HG03039 (cell line): ENCODE measurements around the gene ARHGAP42.

Source experiments
- ATAC-seq: cut with Tn5 transposase; IDR thresholded peaks from one replicate; pipeline ENCODE4 v1.9.1; 2021; ENCODE audit warnings: mild to moderate bottlenecking, moderate library complexity; ENCODE audit not compliant: unreplicated experiment

ARHGAP42 gene

DNA sequence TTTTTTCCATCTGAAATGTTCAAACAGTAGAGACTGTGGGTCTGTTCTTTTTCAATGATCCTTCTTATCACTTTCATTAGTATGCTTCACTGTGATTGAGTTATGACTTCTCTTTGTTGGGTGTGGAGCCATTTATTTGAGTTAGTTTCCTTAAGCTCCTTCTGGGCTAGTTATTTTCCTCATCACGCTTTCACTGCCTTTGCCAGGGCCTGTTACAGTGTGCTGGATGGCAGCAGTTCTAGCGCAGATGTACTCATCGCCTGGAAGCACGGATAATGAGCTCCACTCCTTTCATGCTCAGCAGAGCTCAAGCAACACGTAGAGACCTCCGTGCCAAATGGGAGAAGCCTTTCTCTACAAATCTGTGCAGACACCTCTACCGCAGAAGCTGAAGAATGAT, 7.0 kb upstream of the ARHGAP42 start:
- ATAC-seq = no peak

DNA sequence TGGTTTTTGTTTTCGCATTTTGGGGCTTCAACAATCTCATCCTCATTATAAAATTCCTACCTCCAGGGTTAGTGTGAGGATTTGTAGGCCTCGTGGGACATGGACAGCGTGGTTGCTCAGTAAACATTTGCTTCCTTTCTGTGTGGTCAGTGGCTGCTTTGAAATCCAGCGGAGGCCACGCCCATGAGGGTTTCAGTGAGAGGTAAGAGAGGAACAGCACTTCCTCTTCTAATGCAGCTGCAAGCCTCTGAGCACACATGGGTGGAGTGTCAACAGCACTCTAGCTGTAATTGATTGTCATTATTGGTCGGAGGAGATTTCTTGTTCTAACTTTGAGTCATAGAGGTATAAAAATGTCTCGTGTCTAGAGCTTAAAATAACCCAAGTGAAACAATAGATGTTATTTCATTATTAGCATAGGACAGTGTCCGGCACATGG, 6.0 kb upstream of the ARHGAP42 start:
- ATAC-seq = peak; percentile 99

DNA sequence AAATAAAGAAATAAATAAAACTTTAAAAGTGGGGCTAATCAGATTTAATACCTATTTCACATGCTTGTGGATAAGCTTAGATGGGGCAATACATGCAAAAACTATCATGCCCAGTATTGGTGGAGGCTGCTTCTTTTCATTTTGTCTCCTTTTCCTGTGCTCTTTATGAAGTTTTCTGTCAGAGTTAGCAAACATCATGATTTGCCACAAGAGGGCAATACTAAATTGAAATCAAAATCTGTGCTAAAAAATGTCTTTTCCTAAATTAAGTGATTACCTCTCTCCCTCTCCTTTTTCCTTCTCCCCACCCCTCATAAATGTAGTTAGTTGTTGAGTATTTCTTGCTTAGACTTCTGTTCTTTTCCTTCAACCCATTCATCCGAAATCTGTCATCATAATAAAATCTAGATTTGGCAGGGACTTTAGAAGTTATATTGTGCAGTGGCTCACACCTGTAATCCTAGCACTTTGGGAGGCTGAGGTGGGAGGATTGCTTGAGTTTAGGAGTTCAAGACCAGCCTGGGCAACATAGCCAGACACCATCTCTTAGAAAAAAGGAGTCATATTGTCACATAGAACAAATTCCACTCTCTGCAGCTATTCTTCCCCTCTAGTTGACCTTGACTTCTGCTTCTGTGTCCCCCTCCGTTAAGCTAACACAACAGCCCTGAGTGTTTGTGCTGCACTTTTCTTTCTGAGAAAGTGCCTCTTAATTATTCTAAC, 4.7 kb upstream of the ARHGAP42 start:
- ATAC-seq = no peak

DNA sequence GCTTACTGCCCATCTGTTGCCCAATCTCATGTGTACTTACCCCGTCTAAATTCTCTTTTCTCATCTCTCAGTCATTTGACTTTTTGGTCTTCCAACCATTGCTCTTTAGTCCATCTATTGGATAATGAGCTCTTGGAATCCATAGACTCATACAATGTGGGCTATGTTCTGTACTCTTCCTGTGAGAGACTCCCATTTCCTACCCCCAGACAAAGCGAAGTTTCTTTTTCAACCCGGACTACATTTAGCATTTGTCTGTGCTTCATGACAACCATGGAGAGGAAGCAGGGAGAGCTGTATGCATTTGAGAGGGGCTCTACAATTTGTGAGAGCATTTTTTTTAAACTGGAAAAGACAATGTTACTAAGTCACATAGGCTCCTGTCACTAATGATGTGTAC, 4.0 kb upstream of the ARHGAP42 start:
- no peak for ATAC-seq

DNA sequence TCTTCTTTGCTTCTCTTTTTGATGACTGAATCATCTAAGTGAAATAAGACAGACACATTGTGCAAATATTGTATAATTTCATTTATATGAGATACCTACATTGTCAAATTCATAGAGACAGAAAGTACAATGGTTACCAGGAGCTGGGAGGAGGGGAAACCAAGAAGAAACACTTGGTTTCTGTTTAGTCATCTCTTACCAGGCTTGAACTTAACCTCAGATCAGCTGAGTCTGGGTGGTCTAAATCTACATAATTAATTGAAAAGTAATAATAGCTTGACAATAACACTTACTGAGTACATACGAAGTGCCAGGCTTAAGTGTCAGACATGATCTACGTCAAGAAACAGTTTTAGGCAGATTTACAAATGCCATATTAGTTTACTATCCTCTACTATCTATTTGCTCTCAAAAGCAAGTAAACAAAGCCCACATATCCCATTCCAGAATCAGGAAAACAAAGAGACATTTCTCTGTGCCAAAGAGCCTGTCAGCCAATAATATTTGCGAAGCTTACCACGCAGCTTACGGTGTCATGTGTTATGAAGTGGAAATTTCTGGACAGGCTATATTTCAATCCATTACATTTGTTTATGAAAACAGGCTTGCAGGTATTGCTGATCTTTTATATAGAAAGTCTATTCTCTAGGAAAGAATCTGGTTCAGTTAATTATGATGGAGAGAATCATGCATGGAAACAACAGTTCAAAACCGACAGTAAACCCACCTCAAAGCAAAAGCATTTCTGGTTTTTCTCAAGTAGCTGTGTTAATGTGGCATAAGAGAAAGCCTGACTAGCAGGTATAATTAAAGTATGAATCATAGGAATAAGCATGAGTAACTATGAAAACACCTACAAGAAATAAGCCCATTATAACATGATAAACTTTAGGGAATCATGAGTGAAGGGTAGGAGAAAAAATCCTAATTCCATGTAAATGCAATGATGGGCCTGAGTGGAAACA, 2.7 kb upstream of the ARHGAP42 start:
- peak; percentile 32 for ATAC-seq

DNA sequence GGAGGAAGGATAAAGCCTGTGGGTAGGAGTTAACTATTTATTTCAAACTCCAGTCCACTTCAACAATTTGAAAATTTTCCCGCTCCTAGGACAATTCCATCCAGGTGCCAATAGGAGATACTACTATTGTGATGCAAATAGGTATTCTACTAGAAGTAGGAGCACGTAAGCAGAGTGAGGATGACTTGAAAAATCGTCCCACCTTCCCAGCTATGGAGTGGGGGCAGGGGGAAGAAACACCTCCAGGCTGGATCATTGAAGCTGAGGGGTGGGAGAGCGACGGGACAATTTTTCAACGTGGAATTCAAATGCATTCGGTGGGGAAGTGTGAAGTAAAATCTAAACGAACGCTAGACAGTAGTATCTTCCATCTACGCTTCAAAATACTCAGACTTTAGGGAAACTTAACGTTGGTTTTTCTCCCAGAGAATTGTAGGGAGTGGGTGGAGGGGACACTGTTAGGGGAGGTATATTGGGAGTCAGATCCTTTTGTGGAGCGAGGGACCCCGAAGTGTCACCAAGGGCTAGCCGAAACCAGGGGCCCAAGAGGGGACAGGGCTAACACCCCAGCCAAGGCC, 523 bp upstream of the ARHGAP42 start:
- ATAC-seq = no peak

DNA sequence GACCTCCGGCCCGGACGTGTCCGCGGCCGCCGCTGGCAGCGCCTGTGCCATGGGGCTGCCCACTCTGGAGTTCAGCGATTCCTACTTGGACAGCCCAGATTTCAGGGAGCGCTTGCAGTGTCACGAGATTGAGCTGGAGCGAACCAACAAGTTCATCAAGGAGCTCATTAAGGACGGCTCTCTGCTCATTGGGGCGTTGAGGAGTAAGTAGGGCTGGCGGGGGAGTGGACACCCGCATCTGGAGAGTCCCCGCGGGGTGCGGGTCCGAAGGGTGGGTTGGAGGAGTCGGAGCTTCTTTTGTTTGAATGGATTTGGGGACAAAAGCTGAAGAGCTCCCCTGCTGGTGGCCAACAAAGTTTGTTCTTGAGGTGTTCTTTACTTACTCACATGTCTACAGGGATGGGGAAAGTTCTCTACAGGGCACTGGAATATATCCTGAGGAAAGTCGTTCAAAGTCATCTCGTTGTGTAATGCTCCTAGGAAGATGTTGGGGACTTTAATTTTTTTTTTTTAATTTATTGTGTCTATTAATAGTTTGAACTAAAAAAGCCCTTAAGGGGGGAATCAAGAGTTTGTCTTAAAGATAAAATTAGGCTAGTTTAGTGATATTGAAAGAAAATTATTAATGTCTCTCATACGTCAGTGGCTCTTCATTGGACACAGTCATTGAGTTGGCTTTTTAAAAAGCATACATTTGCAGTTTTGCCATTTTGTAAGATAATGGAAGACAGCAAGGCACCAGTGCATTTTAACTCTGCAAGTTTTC, 725 bp downstream of the ARHGAP42 start:
- ATAC-seq = peak; percentile 55

DNA sequence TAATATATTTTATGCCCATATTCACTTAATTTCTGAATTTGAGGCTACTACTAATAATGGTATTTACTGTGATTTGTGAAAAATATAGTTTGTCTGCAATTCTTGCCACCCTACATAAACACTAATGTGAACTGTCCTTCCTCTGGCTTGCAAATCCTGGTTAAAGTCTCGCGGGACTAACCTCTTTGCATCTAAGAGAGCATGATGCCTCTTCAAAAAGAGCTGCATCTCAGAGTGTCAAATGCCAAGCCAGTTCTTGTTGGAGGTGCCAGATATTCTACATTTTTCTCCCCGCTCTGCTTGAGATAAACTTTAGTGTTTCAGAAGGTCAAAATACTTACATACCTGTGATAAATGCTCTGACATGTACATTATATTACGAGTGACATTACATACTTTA, 2.1 kb downstream of the ARHGAP42 start:
- ATAC-seq = no peak

DNA sequence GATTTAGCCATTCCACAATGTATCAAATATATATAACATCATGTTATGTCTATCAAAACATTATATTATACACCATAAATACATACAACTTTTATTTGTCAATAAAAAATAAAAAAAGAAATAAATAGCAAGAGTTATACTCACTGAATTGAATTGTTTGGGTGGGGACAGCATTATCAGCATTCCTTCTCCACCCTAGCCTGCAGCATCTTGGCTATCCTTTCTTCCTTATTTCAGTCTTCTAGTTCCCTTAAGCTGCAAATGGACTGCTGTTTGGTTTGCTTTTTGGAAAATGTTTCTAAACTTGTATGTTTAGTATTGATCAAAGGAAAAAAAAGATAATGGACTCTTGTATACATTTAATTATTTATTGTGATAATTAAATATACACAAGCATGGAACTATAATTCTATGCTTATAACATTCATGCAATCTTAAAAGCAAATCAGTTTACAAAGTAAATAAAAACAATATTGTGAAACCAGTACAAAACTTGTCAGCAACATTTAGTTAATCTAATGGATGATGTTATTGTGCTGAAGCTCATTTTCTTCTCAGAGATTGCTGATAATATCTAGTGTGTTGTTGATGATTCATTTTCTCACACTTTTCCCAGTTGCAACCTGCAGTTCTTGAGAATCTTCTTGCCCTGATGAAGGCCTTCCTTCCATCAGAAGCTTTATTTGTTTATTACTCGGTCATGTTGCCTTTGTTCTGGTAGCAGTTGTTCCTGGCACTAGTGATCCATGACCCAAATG, 5.0 kb downstream of the ARHGAP42 start:
- no peak for ATAC-seq

DNA sequence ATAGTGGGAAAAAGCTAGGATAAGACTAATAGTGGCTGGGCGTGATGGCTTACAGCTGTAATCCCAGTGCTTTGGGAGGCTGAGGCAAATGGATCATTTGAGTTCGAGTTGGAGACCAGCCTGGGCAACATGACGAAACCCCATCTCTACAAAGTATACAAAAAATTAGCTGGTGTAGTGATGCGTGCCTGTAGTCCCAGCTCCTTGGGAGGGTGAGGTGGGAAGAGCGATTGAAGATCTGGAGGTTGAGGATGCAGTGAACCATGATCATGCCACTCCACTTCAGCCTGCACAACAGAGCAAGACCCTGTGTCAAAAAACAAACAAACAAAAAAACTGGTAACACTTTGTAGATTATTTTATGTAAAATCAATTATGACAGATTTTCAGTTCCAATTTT, 8.8 kb downstream of the ARHGAP42 start:
- no peak for ATAC-seq

DNA sequence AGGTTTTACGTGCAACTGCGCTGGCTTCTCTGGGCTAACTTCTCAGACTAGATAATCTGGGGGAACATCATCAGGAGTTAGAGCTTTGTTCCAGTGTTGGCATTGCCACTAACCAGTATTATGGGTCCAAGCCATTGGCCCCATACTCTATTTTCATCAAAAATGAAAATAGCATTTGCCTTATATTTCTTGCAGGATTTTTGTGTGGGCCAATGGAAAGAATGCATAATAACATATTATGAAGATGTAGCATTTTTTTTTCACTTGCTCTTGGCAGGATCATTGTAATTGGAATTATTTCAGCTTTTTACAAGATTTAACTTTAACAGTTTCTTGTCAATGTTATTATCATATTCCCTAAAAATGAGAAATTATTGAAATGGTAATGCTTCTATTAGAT, 16.1 kb downstream of the ARHGAP42 start:
- ATAC-seq = no peak

DNA sequence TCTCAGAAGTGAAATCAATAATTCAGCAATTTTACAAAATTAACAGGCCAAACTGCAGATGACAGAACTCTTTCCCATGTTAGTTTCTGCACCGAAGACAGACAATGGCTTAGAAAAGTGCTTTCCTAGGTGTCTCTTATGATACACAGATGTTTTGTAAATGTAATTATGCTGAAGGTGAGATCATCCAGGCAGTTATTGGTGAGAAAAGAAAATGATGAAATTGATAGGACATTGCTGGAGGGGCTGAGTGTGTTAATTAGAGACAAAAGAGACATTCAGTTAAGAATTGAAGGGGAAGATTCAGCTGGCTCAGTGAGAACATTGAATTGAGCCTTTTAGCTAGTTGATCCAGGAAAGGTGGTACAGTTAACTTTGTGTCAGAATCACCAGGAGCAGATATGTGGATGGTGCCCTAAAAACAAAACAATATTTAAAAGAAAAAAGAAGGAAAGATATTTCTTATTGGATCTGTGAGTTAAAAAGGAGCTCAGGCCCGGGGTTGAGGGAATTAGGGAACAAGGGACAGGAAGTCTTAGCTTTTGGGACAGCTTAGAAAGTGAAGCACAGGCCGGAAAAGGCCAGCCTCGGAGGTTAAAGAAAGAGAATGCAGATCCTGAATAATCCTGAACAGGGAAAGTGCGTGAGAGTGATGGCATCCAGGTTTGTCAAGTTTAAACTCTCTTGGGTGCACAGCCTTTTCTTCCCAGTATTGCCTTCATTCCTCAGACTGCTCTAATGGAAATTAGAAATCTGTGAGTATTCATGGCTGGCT, 16.9 kb downstream of the ARHGAP42 start:
- no peak for ATAC-seq

DNA sequence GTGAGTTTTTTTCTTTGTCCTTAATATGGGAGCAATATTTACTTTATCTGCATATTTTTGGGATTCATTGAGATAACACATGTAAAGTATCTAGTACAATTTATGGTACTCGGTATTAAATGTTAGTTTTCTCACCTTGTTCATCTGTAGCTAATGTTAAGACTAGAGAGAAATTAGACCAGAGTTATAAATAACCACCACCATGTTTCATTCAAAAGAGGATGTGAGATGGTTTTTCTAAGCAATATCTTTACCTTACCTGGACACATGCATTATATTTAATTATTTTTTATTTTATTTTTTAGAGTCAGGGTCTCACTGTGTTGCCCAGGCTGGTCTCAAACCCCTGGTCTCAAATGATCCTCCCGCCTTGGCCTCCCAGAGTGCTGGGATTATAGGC, 18.4 kb downstream of the ARHGAP42 start:
- no peak for ATAC-seq

DNA sequence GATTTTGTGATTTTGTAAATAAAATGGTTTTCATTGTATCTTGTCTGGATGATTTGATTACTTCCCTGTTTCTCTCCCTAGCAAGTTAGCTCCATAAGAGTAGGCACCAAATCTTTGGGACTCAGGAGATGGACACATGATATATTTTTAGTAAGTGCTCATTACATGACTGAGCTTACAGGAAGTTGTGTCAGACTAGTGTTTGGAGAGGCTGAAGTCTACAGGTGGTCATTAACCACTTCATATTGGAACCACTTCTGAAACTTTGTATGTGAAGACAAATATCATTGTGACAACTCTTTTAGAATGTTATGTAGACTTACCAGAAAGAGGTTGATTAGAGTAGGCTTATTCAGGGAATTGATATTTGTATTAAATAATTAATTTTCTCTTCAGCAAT, 19.1 kb downstream of the ARHGAP42 start:
- peak; percentile 52 for ATAC-seq

DNA sequence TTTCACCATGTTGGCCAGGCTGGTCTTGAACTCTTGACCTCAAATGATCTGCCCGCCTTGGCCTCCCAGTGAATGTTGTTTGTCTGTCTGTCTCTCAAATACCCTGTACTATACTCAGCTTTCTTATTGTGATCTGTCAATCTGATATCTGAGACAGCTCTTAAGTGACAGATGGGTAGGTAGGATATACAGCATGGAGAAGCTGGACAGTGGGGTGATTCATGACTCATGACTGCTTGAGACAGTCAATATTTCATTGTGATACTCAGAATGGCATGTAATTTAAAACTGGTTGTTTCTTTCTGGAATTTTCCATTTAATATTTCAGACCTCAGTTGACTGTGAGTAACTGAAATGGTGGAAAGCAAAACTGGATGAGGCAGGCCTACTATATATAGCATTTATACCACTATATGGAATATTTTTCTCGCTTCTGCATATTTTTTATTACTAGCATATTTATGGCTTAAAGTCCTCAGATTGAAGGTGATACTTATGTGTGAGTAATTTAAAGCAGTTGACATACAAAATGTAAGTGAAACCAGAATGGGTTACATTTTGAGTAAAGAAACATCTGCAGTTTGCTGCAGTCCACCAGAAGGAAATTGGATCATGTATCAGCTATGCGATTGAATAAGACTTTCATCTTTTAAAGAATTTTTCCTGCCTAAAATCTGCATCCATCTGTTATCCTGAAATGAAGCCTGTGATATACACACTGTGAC, 22.3 kb downstream of the ARHGAP42 start:
- peak; percentile 82 for ATAC-seq

DNA sequence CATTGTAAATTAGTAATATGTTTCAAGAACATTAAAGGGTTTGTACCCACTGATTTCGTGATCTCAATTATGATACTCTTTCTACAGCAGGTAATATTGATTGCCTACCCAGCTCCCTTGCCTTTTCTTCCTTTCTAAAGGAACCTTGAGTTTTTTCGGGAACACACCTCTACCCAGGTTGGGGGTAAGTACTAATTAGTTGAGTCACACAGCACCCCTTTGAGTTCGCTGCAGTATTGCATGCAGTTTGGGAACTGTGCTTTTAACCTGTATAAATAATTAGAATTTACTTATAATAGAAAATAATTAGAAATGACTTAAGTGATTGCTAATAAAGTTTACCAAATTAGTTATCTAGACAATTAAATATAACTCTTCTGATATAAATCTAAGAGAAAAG, 24.9 kb downstream of the ARHGAP42 start:
- no peak for ATAC-seq

DNA sequence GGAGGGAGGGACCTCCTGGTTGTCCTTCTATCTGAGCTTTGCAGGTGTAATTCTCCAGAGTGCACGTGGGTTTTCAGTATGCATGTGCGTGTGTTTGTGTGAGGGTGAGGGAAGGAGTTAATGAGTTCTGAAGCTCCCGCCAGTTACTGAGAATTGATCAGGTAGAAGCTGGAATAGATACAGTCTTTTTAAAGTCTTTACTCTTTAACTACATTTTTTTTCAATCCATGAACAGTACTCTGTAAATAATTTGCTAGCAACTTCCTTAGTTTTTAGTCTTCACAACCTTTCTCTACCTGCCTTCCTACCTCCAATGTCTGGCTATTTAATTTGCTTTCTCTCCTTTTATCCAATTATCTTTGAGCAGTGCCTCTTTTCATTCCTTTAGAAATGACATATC, 25.5 kb downstream of the ARHGAP42 start:
- ATAC-seq = no peak

DNA sequence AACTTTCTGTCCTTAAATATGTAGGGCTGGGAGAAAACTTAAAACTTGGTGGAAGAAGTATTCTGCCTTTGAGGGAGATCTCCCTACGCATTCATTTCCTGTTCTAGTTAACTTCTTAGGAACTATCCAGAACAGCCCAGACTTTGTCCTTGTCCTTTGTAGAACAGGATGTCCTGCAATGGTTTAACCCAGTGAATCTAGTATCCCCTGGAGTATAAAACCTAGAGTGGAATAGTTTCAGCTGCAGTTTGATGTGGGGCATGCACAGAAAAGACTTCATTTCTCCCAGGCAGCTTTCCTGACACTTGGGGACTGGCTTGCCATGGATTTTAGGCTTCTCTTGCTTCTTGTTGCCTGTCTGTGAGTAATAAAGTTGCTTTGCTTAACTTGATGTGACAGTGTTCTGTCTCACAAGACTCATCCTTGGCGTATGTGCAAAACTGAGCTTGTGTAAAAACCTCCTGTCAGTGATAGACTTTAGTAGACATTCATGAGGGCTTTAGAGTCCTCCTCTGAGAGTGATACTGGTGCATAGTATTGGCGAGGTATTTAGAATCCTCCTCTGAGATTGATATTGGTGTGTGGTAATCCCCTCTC, 28.2 kb downstream of the ARHGAP42 start:
- ATAC-seq = no peak
